DMS153 (cell line): Measurements from ENCODE around the gene AMY2B.
"Not testable (repeated sequence)": the region's sequence is repeated elsewhere in the genome, so short reads cannot be mapped to it uniquely, and the experiment has no call there.

Source experiments
- DNase-seq: peaks from one replicate; lab custom pipeline; 2025; lab: John Stamatoyannopoulos, UW

AMY2B gene

GRCh38 chr1:103627436-103627835 is 56.0 kb downstream of the AMY2B start:
- DNase-seq: not testable (repeated sequence)
